Stomach (tissue), 4 donors: ENCODE measurements around the gene PDE9A.

Experiments used
- EP300 ChIP-seq: sonication (generic); formaldehyde crosslinking; IDR thresholded peaks from one replicate; pipeline ENCODE4 v1.6.1; 2017; ENCODE audit warnings: antibody characterized with exemption
- POLR2A ChIP-seq, 4 donors: fragments of 450-650 bp; IDR thresholded peaks; one replicate each; pipeline ENCODE4 v1.6.1; 2016; ENCODE audit warnings: antibody characterized with exemption in 4 of 4, control low read depth in 2 of 4, mild to moderate bottlenecking in 1 of 4, moderate library complexity in 1 of 4
- POLR2AphosphoS5 ChIP-seq, 3 donors: sonication (generic); formaldehyde crosslinking; IDR thresholded peaks; one replicate each; pipeline ENCODE4 v1.6.1; 2016; ENCODE audit warnings: antibody characterized with exemption in 3 of 3
- TF ChIP-seq, protein P1 (sequence below), 7 experiments: fragments of 450-650 bp in 4 of 7; fragments of 200-600 bp in 3 of 7; sonication (generic) in 3 of 7; IDR thresholded peaks; one replicate each; pipeline ENCODE4 v1.5.1; 2016 to 2019; ENCODE audit warnings: antibody characterized with exemption in 7 of 7, control low read depth in 2 of 7, mild to moderate bottlenecking in 1 of 7

DNA sequence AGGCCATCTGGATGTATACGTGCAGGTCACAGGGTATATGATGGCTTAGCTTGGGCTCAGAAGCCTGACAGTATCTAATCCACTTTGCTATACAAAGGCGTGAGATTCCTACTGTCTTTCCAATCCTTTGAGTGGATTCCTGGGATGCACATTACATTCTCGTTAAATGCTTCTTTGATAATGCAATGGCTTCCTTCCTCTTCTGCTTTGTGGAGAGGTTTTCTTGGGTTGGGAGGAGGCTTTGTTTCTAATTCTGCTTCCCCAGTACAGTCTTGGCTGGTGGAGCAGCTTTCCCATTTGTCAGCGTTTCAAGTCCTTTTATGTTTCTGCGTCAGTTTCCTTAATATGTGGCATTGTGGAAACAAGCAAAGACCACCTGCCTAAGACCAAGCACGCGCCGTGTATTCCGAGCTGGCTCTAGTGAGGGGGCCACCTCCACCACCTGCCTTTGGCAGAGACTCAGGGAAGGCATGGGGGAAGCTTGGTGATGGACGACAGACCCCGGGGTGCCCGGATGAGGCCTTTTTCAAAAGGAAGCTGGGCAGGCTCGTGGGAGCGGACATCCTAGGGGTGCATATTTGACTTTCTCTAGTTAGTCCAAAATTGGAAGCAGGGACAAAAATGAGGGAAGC is 153.2 kb downstream of the PDE9A start:
- TF ChIP-seq, protein P1, sequence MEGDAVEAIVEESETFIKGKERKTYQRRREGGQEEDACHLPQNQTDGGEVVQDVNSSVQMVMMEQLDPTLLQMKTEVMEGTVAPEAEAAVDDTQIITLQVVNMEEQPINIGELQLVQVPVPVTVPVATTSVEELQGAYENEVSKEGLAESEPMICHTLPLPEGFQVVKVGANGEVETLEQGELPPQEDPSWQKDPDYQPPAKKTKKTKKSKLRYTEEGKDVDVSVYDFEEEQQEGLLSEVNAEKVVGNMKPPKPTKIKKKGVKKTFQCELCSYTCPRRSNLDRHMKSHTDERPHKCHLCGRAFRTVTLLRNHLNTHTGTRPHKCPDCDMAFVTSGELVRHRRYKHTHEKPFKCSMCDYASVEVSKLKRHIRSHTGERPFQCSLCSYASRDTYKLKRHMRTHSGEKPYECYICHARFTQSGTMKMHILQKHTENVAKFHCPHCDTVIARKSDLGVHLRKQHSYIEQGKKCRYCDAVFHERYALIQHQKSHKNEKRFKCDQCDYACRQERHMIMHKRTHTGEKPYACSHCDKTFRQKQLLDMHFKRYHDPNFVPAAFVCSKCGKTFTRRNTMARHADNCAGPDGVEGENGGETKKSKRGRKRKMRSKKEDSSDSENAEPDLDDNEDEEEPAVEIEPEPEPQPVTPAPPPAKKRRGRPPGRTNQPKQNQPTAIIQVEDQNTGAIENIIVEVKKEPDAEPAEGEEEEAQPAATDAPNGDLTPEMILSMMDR (IDR thresholded peaks at IDR 0.05) = no peak
- no peak for TF ChIP-seq POLR2A (IDR thresholded peaks at IDR 0.05)
- TF ChIP-seq EP300 = no peak
- TF ChIP-seq POLR2AphosphoS5 (IDR thresholded peaks at IDR 0.05) = no peak
